HG03575 (cell line): ENCODE measurements around the gene GLA.

Experiments
- ATAC-seq: cut with Tn5 transposase; IDR thresholded peaks from one replicate; pipeline ENCODE4 v1.9.1; 2021; ENCODE audit not compliant: unreplicated experiment, insufficient number of reproducible peaks, low FRiP score; ENCODE audit errors: extremely low read depth

GLA gene

DNA sequence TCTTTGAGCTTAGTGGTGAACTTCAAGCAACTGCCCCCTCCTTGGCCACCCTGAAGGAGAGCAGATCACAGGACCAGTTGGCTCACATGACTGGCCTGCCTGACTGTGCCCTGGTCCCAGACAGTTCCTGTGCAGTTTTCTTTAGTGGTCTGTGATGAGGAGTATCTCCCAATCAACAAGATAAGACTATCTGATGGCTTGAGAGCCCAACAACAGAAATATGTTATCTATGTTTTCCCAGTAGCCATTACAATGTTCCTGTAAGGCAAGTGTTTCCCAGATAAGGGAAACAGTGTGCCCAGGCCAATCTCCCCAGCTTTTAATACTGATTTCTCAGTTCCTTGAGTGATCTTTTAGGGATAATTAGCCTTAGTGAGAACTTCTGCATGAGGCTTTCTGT, 45.0 kb downstream of the GLA start:
- no peak for ATAC-seq

DNA sequence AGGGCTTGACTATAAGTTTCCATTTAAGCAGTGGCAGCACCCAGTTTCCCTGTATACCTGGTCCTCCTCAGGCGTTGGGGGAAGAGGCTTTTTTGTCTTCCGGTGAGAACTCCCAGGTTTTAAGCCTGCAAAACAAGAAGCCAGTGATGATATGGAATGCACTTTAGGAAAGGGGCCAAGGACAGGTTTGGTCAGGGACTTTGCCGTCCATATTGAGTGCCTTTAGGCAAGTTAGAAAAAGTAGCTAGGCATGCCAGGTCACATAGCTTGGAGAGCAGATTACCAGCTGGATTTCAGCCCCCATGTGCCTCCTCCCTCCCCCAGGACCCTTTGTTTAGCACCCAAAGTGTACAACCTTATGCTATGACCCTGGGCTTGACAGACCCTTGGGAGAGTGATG, 45.6 kb downstream of the GLA start:
- ATAC-seq, result no peak

DNA sequence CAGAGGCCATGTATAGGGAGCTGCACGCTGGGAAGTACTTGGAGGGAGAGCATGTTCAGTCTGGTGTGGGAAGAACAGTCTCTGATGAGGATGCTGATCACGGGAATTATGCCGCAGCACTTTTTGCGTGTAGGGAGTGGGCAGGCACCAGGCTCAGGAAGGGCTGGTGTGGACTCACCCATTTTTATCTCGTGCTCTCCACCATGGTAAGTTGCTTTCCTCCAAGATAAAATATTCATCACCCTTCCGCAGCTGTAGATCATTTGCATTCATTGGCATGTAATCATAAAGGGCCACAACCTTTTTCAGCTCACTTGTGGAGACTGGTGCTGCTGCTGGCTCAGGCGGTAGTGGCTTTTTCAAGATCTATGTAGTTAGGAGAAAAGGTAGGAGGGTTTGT, 47.3 kb downstream of the GLA start:
- ATAC-seq, result no peak

DNA sequence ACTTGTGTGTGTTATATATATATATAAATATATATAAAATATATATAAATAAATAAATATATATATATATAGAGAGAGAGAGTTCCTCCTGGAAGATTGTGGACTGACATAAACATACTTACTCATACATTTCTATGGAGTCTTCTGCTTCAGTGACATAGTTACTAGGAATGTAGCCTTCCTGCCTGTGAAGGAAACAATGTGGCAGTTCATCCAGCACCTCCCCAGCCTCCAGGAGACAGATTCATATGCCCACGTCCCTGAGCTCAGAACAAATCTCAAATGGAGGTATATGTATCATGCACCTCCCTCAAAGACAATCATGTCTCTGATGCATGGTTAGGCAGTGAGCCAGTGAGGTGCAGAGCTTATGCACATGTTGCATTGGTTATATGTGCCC, 47.8 kb downstream of the GLA start:
- no peak for ATAC-seq

DNA sequence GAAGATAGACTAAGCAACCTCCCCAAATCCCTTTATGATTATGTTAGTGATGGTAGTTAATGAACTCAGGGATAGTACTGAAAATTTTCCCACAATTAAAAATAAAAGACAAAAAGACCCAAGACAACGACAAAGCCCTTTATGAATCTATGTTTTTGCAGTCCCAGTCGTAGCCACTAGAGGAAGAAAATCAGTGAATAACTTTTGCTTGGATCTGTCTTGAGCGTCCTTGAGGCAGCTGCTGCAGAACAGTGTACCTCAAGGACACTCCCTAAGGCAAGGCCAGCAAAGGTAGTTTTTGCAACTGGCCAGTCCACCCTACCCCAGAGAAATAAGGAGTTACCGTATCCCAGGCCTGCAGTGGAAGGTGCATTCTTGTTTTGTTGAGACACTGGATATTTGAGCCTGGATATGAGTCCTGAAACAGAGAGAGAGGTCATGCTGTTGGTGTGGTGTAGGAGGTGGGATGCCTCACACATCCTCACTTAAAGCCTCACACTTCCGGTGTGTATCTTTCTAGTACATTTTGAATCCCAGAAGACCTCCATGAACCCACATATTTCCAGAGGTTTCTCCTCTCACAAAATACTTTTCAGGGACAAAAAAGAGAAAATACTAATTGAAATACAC, 50.4 kb downstream of the GLA start:
- no peak for ATAC-seq

DNA sequence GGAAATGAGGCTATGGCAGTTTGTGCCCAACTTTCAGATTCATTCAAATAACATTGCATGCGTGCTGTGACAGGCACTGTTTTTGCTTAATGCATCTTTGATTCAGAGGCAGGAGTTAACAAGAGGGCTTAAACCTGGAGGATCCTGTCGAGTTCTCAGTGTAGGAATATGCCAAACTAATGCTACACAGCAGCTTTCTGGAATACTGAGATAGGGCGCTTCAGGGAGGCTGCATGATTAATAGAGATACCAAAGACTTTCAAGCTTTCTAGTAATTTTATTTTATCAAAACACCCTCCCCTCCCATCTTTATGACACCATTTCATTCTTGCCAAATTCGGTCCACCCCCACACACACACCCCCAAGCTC, 58.5 kb downstream of the GLA start:
- ATAC-seq, result no peak

DNA sequence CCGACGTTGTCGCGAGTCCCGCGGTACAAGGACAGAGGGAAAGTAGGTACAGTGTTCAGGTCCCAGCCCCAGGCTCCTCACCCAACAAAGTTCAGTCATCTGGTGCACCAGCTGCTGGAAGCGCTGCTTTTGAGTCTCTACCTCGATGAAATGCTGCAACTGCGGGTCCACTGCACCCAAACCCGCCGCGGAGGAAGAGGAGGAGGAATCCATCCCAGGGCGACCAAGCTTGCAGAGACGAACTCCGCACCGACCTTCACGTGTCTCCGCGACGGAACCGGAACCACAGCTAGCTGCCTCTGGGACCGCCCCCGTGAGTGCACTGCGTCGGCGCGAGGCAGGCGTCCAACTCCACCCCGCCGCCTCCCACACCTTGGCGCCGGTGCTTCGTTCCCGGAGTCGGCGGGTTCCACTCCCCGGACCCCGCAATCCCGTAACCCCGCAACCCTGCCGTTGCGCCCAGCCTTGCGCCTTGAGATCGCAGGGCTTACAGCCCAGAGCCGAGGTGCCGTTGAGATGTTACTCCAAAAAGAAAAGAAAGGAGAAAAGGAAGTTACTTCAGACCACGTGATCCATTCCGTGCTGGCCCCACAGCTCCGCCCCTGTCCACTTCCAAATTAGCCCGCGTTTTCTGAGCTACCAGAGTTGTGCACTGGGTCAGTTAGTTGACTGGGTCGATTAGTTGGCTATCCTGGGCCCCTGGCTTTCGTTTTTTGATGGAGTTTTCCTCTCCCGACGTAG, 59.1 kb downstream of the GLA start, which contains the start of gene TIMM8A:
TIMM8A (minus strand) TSS at position 291 of the 741 bp plus-strand sequence; CDS start at position 213, 78 bp downstream.
- peak; percentile 72 for ATAC-seq

DNA sequence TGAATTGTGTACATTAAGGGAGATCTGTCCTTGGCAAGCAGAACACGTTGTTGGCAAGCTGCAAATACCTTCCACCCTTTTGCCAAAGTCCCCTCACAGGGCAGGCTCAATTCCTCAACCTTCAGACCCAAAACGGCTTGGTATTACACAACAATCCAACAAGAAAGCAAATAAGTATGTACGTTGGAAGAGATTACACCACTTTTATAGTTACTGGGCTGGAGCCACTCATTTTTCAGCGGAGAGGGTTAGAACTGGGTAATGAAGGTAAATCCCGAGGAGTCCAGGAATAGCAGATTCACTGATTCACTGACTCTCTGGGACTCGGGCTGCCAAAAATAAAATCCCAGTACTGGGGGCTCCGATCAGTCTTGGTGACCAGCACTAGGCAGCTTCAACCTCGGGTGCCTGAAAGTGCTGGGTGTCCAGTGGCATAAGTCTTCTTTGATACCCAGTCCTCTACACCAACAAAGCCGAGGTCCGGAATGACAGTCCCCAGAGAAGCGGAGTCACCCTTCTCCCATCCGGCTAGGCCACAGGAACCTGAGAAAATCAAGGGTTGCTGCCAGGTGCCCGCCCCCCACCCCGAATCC, 59.8 kb downstream of the GLA start:
- ATAC-seq, result no peak
